ENCODE results near the gene DENND6B. TPM values are rescaled to one million over a fixed set of nuclear protein-coding genes. Genes with fewer than 3 reads are reported as not detected.

Gene DENND6B
- total and polyA plus RNA-seq, 2 of the 13 experiments (the other 11 are each of a cell fraction or from before 2014, with no cell fraction given) = 0.95 to 3.8 TPM

DNA sequence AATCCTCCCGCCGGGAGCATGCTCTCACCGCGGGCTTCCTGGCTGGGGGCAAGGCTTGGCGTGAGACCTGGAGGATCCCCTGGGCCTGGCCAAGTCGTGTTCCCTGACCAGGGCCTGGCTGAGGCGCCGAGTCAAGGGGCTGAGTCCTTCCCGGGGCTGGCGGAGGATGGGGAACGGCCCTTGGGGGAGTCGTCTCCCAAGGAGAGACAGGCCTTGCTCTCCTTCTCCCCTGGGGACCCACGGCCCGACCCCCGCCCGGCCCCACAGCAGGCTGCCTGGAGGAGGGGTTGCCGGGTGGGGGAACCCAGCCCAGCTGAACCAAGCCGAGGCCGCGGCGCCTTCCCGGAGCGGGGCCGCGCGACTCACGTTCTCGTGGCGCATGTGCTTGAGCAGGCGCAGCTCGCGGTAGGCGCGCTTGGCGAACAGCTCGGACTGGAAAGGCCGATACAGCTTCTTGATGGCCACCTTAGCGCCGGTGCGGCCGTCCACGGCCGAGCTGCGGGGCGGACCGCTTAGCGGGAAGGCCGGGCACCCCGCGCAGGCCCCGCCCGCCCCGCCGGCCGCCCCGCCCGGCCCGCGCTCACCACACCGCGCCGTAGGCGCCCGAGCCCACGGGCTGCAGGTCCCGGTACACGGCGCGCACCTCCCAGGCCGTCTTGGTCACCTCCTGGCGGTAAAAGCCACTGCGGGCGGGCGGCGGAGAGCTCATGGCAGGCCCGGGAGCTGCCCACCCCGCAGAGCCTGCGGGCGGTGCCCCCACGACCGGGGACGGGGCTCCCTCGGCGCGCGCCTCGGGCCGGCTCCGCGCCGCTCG, 65.8 kb downstream of the DENND6B start (continued):
- no peak for TF ChIP-seq GMEB1 (CRISPR knock-in tag; IDR thresholded peaks at IDR 0.05; ENCODE audit: borderline replicate concordance)
- TF ChIP-seq FIP1L1 (IDR thresholded peaks at IDR 0.05; ENCODE audit: borderline replicate concordance, insufficient read depth, low read depth, low read length) = no peak
- no peak for TF ChIP-seq ZFP90 (CRISPR knock-in tag; IDR thresholded peaks at IDR 0.05; ENCODE audit: borderline replicate concordance)
- TF ChIP-seq HDAC6 (IDR thresholded peaks at IDR 0.05; ENCODE audit: low read depth, low read length) = no peak
- TF ChIP-seq IKZF4 (CRISPR knock-in tag; IDR thresholded peaks at IDR 0.05; ENCODE audit: borderline replicate concordance, low read depth, not compliant biosample characterization) = peak; percentile 84
- 0 out of 2 replicates have a peak, but pooled peaks have one; percentile 51 for TF ChIP-seq ZNF83 (CRISPR knock-in tag; IDR thresholded peaks at IDR 0.05; ENCODE audit: borderline replicate concordance)
- TF ChIP-seq SSRP1 (CRISPR knock-in tag; IDR thresholded peaks at IDR 0.05) = no peak
- no peak for TF ChIP-seq ZNF709 (CRISPR knock-in tag; IDR thresholded peaks at IDR 0.05)
- TF ChIP-seq ZHX1 (CRISPR knock-in tag; IDR thresholded peaks at IDR 0.05; ENCODE audit: low read depth) = no peak
- 0 out of 2 replicates have a peak, but pooled peaks have one; percentile 54 for TF ChIP-seq ZNF205 (CRISPR knock-in tag; IDR thresholded peaks at IDR 0.05)
- TF ChIP-seq ZNF256 (CRISPR knock-in tag; conservative IDR thresholded peaks at IDR 0.05) = no peak
- 0 out of 2 replicates have a peak, but pooled peaks have one; percentile 24 for TF ChIP-seq ZNF225 (CRISPR knock-in tag; IDR thresholded peaks at IDR 0.05)
- peak; percentile 3; the same call in 1 of the 2 replicates for TF ChIP-seq PATZ1 (CRISPR knock-in tag; IDR thresholded peaks at IDR 0.05)
- TF ChIP-seq, protein P1, sequence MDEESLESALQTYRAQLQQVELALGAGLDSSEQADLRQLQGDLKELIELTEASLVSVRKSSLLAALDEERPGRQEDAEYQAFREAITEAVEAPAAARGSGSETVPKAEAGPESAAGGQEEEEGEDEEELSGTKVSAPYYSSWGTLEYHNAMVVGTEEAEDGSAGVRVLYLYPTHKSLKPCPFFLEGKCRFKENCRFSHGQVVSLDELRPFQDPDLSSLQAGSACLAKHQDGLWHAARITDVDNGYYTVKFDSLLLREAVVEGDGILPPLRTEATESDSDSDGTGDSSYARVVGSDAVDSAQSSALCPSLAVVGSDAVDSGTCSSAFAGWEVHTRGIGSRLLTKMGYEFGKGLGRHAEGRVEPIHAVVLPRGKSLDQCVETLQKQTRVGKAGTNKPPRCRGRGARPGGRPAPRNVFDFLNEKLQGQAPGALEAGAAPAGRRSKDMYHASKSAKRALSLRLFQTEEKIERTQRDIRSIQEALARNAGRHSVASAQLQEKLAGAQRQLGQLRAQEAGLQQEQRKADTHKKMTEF (CRISPR knock-in tag; IDR thresholded peaks at IDR 0.05) = peak; percentile 52; the same call in 1 of the 2 replicates
- TF ChIP-seq ZNF547 (CRISPR knock-in tag; IDR thresholded peaks at IDR 0.05) = 0 out of 2 replicates have a peak, but pooled peaks have one; percentile 27
- no peak for TF ChIP-seq MTF1 (CRISPR knock-in tag; IDR thresholded peaks at IDR 0.05)
- 0 out of 2 replicates have a peak, but pooled peaks have one; percentile 57 for TF ChIP-seq ZNF30 (CRISPR knock-in tag; IDR thresholded peaks at IDR 0.05)
- TF ChIP-seq KDM1A (CRISPR knock-in tag; IDR thresholded peaks at IDR 0.05) = no peak
- no peak for TF ChIP-seq REPIN1 (CRISPR knock-in tag; IDR thresholded peaks at IDR 0.05; ENCODE audit: borderline replicate concordance, low read depth)
- no peak for TF ChIP-seq NR2F6 (IDR thresholded peaks at IDR 0.05)
- no peak for TF ChIP-seq NR2F6 (CRISPR knock-in tag; IDR thresholded peaks at IDR 0.05)
- TF ChIP-seq HNRNPUL1 (IDR thresholded peaks at IDR 0.05; ENCODE audit: low read depth, low read length) = no peak

All from HepG2 (cell line).